MM.1S (cell line): ENCODE measurements around the gene DEFB118.

ENCODE experiments used
- DNase-seq: peaks from one replicate; pipeline ENCODE4 v3.0.0-alpha.2; 2015
- H2AFZ ChIP-seq: fragments of 300-600 bp; sonication (generic); 2 replicates; pipeline ENCODE4 v1.6.0; 2016; ENCODE audit warnings: antibody characterized with exemption, low read length
- H3F3A ChIP-seq: fragments of 300-600 bp; sonication (generic); 2 replicates; pipeline ENCODE4 v1.6.1; 2016; ENCODE audit warnings: mild to moderate bottlenecking, antibody characterized with exemption, low read length, moderate library complexity, mixed read lengths; ENCODE audit not compliant: insufficient read depth
- H3K27ac ChIP-seq: fragments of 300-600 bp; sonication (generic); 2 replicates; pipeline ENCODE4 v1.5.1; 2016; ENCODE audit warnings: mild to moderate bottlenecking, low read length
- H3K27me3 ChIP-seq: fragments of 300-600 bp; sonication (generic); replicated peaks from 2 replicates; pipeline ENCODE4 v1.6.0; 2016; ENCODE audit warnings: low read length; ENCODE audit not compliant: insufficient read depth
- H3K36me3 ChIP-seq: fragments of 300-600 bp; sonication (generic); replicated peaks from 2 replicates; pipeline ENCODE4 v1.6.1; 2016; ENCODE audit warnings: mild to moderate bottlenecking, low read length, mixed read lengths; ENCODE audit not compliant: insufficient read depth
- H3K4me1 ChIP-seq: fragments of 300-600 bp; sonication (generic); 2 replicates; pipeline ENCODE4 v1.6.1; 2016; ENCODE audit warnings: low read length, mixed read lengths
- H3K4me2 ChIP-seq: fragments of 300-600 bp; sonication (generic); 2 replicates; pipeline ENCODE4 v1.6.0; 2016; ENCODE audit warnings: low read depth, low read length
- H3K4me3 ChIP-seq: fragments of 300-600 bp; sonication (generic); 2 replicates; pipeline ENCODE4 v1.5.1; 2016; ENCODE audit warnings: low read length, mixed read lengths
- H3K79me2 ChIP-seq: fragments of 300-600 bp; sonication (generic); 2 replicates; pipeline ENCODE4 v1.6.1; 2016; ENCODE audit warnings: mixed run types, low read length, mixed read lengths
- H3K9ac ChIP-seq: fragments of 300-600 bp; sonication (generic); 2 replicates; pipeline ENCODE4 v1.6.1; 2016; ENCODE audit warnings: low read length, mixed read lengths
- H3K9me2 ChIP-seq: fragments of 300-600 bp; sonication (generic); replicated peaks from 2 replicates; pipeline ENCODE4 v1.6.1; 2016; ENCODE audit warnings: mild to moderate bottlenecking, low read length, mixed read lengths; ENCODE audit not compliant: insufficient read depth
- H3K9me3 ChIP-seq: fragments of 300-600 bp; sonication (generic); replicated peaks from 2 replicates; pipeline ENCODE4 v1.6.1; 2016; ENCODE audit warnings: mild to moderate bottlenecking, low read length, mixed read lengths; ENCODE audit not compliant: insufficient read depth
- H4K20me1 ChIP-seq: fragments of 300-600 bp; sonication (generic); 2 replicates; pipeline ENCODE4 v1.6.1; 2016; ENCODE audit warnings: mild to moderate bottlenecking, low read length, moderate library complexity, mixed read lengths; ENCODE audit not compliant: insufficient read depth
- EZH2 ChIP-seq: fragments of 300-600 bp; sonication (generic); optimal IDR thresholded peaks from 2 replicates; pipeline ENCODE3; 2017; ENCODE audit warnings: low read depth, mild to moderate bottlenecking, antibody characterized with exemption, low read length, mixed read lengths
- EZH2phosphoT487 ChIP-seq: fragments of 300-600 bp; sonication (generic); IDR thresholded peaks from 2 replicates; pipeline ENCODE4 v1.6.1; 2018; ENCODE audit warnings: antibody characterized with exemption, low read length
- TF ChIP-seq, protein P1 (sequence below): fragments of 300-600 bp; sonication (generic); IDR thresholded peaks from 2 replicates; pipeline ENCODE4 v1.5.1; 2016; ENCODE audit warnings: antibody characterized with exemption, low read length, mixed read lengths

The DEFB118 gene, protein sequence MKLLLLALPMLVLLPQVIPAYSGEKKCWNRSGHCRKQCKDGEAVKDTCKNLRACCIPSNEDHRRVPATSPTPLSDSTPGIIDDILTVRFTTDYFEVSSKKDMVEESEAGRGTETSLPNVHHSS

DNA sequence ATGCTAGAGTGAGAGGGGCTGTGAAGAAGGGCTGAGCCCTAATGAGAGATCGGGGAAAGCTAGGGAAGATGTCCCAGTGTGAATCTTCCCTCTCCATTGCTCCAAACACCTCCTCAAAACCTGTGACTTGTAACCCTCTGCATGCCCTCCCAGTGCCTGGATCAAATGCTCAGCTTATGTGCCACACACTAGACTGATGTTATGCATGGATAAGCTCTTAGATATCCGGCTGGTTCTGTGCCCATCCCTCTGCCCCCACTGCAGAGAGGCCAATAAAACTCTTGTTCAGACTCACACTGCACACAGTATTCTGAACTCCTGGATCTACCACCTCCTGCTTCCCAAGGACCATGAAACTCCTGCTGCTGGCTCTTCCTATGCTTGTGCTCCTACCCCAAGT is at the start of gene DEFB118:
DEFB118 (plus strand) TSS at position 301 of the 400 bp plus-strand sequence; CDS start at position 351, 50 bp downstream.
- H3K36me3 ChIP-seq: no peaks in the 10 kb centered on the region
- H3K9me2 ChIP-seq: no peaks in the 10 kb centered on the region
- no peaks in the 10 kb centered on the region for H3K79me2 ChIP-seq
- TF ChIP-seq, protein P1, sequence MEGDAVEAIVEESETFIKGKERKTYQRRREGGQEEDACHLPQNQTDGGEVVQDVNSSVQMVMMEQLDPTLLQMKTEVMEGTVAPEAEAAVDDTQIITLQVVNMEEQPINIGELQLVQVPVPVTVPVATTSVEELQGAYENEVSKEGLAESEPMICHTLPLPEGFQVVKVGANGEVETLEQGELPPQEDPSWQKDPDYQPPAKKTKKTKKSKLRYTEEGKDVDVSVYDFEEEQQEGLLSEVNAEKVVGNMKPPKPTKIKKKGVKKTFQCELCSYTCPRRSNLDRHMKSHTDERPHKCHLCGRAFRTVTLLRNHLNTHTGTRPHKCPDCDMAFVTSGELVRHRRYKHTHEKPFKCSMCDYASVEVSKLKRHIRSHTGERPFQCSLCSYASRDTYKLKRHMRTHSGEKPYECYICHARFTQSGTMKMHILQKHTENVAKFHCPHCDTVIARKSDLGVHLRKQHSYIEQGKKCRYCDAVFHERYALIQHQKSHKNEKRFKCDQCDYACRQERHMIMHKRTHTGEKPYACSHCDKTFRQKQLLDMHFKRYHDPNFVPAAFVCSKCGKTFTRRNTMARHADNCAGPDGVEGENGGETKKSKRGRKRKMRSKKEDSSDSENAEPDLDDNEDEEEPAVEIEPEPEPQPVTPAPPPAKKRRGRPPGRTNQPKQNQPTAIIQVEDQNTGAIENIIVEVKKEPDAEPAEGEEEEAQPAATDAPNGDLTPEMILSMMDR: no peak
- TF ChIP-seq EZH2 (no peak), EZH2phosphoT487 (no peak)
- H3K27ac ChIP-seq: no peak within 1 kb of the TSS
- H3K9ac ChIP-seq: no peak within 1 kb of the TSS
- no peaks in the 10 kb centered on the region for H3K4me1 ChIP-seq
- H3K4me2 ChIP-seq: no peak within 1 kb of the TSS
- no peaks in the 10 kb centered on the region for H3F3A ChIP-seq
- no peak for DNase-seq
- no peaks in the 10 kb centered on the region for H3K9me3 ChIP-seq
- no peak within 1 kb of the TSS for H2AFZ ChIP-seq
- H4K20me1 ChIP-seq: no peaks in the 10 kb centered on the region
- no peaks in the 10 kb centered on the region for H3K27me3 ChIP-seq
- no peak within 1 kb of the TSS for H3K4me3 ChIP-seq

DNA sequence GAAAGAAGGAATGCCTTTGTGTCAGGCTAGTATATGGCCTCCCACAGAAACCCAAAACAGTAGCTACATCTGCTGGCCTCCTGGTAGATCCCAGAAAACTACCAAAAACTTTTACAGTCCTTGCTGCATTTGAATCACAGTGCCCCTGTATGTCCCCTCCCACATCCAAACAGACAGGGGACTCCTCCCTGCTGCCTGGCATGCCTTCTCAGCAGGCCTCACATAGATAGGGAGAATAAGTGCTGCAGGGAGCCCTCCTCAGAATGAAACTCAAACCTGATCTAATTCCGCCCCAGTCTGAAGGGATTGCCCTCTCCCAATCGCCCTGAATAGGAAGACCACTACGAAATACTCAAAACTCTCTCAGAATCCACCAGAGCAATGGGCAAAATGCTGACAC is 45.9 kb upstream of the DEFB118 start:
- Histone ChIP-seq H3K27me3 (no peaks in the 10 kb centered on the region), H4K20me1 (no peaks in the 10 kb centered on the region), H3K4me3 (no peak overlapping the region), H3K9me2 (no peaks in the 10 kb centered on the region), H3K9me3 (no peaks in the 10 kb centered on the region), H3K4me2 (no peak overlapping the region), H3K27ac (no peak overlapping the region), H3K9ac (no peak overlapping the region), H3K79me2 (no peaks in the 10 kb centered on the region), H2AFZ (no peak overlapping the region), H3K4me1 (no peaks in the 10 kb centered on the region), H3F3A (no peaks in the 10 kb centered on the region), H3K36me3 (no peaks in the 10 kb centered on the region)
- no peak for DNase-seq
- TF ChIP-seq EZH2phosphoT487: no peak

DNA sequence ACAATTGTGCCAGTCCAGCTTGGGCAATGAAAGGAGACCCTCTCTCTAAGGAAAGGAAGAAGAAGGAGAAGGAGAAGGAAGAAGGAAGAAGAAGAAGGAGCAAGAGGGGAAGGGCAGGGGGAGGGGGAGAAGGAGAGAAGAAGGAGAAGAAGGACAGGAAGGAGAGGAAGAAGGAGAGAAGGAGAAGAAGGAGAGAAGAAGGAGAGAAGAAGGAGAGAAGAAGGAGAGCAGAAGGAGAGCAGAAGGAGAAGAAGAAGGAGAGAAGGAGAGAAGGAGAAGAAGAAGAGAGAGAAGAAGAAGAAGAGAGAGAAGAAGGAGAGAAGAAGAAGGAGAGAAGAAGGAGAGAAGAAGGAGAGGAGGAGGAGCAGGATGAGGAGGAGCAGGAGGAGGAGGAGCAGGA is 37.5 kb upstream of the DEFB118 start:
- Histone ChIP-seq H3F3A (no peaks in the 10 kb centered on the region), H3K9ac (no peak overlapping the region), H3K79me2 (no peaks in the 10 kb centered on the region), H4K20me1 (no peaks in the 10 kb centered on the region), H3K9me2 (no peaks in the 10 kb centered on the region), H3K9me3 (no peaks in the 10 kb centered on the region), H3K4me1 (no peaks in the 10 kb centered on the region), H3K27me3 (no peaks in the 10 kb centered on the region), H3K4me3 (no peak overlapping the region), H3K4me2 (no peak overlapping the region), H2AFZ (no peak overlapping the region), H3K36me3 (no peaks in the 10 kb centered on the region), H3K27ac (no peak overlapping the region)
- DNase-seq: no peak
- TF ChIP-seq, protein P1: no peak
- no peak for TF ChIP-seq EZH2
- TF ChIP-seq EZH2phosphoT487: no peak

DNA sequence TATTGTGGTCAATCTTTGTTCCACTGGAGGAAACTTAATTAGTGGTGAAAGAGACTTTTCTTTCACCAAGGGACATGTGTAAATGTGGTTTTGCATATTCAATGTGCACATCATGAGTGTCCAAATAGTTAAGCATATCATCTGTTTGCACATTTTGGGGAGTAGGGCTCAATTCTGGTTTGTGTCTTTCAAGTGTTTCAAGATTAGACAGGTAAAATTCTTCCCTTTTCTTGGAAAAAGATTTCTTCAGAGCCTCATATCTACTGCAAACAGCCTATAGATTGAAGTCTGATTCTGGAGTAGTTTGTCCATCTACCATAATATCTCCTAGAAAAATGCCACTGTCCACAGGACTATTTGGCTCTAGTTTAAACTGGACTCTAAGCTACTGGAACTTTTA is 26.9 kb upstream of the DEFB118 start:
- no peaks in the 10 kb centered on the region for H4K20me1 ChIP-seq
- no peaks in the 10 kb centered on the region for H3K79me2 ChIP-seq
- H3K9ac ChIP-seq: no peak overlapping the region
- no peaks in the 10 kb centered on the region for H3K27me3 ChIP-seq
- TF ChIP-seq EZH2phosphoT487 (no peak), EZH2 (no peak)
- TF ChIP-seq, protein P1: no peak
- H3K36me3 ChIP-seq: no peaks in the 10 kb centered on the region
- no peaks in the 10 kb centered on the region for H3K9me2 ChIP-seq
- DNase-seq: no peak
- no peak overlapping the region for H3K27ac ChIP-seq
- no peak overlapping the region for H3K4me3 ChIP-seq
- H3K4me2 ChIP-seq: no peak overlapping the region
- H3K9me3 ChIP-seq: no peaks in the 10 kb centered on the region
- H3F3A ChIP-seq: no peaks in the 10 kb centered on the region
- H3K4me1 ChIP-seq: no peaks in the 10 kb centered on the region
- H2AFZ ChIP-seq: no peak overlapping the region
